Hippocampal formation (tissue), 2 donors: ENCODE data around the gene GHDC.

ENCODE experiments used
- DNase-seq, 2 donors: peaks; one replicate each; lab custom pipeline; 2025; lab: John Stamatoyannopoulos, UW

GHDC gene

GRCh38 chr17:42182927-42183734 is 11.2 kb downstream of the GHDC start:
- no peak for DNase-seq

- DNase-seq: no peak
Observed at GRCh38 chr17:42181851-42182207, 12.5 kb downstream of the GHDC start.

GRCh38 chr17:42180922-42181850 is 13.1 kb downstream of the GHDC start, which contains the start of gene KCNH4:
KCNH4 (minus strand) TSS chr17:42181142; CDS start chr17:42180945, 197 bp downstream.
- DNase-seq: peak; percentile 43 to 48

- no peak for DNase-seq
Observed at GRCh38 chr17:42180411-42180921, 13.8 kb downstream of the GHDC start.

- DNase-seq: no peak
Observed at GRCh38 chr17:42179911-42180410, 14.3 kb downstream of the GHDC start.

GRCh38 chr17:42179335-42179734 is 15.0 kb downstream of the GHDC start:
- no peak for DNase-seq

GRCh38 chr17:42178817-42179216 is 15.5 kb downstream of the GHDC start:
- no peak for DNase-seq

GRCh38 chr17:42177684-42178083 is 16.6 kb downstream of the GHDC start:
- DNase-seq: no peak

GRCh38 chr17:42174126-42174783 is 20.0 kb downstream of the GHDC start:
- DNase-seq: no peak

GRCh38 chr17:42171831-42172230 is 22.5 kb downstream of the GHDC start:
- DNase-seq: no peak

- no peak for DNase-seq
Observed at GRCh38 chr17:42169351-42169750, 24.9 kb downstream of the GHDC start.

GRCh38 chr17:42167807-42168206 is 26.5 kb downstream of the GHDC start:
- no peak for DNase-seq

- no peak for DNase-seq
Observed at GRCh38 chr17:42166196-42166763, 28.0 kb downstream of the GHDC start.

- DNase-seq: no peak
Observed at GRCh38 chr17:42165751-42166150, 28.5 kb downstream of the GHDC start.

GRCh38 chr17:42163696-42164407 is 30.4 kb downstream of the GHDC start:
- no peak for DNase-seq

GRCh38 chr17:42163113-42163512 is 31.2 kb downstream of the GHDC start:
- DNase-seq: no peak

GRCh38 chr17:42160531-42160910 is 33.8 kb downstream of the GHDC start:
- DNase-seq: no peak

- DNase-seq: no peak
Observed at GRCh38 chr17:42159796-42160530, 34.3 kb downstream of the GHDC start.

- DNase-seq: no peak
Observed at GRCh38 chr17:42155614-42156045, 38.7 kb downstream of the GHDC start.
